Heart right ventricle (tissue), 16 donors: ENCODE data around the gene CABCOCO1. TPM values are rescaled to one million over a fixed set of nuclear protein-coding genes. Genes with fewer than 3 reads are reported as not detected.

Source experiments
- ATAC-seq, 8 donors: fragments of 200-7000 bp; cut with Tn5 transposase; one replicate each; pipeline ENCODE4 v1.9.1; 2020; ENCODE audit warnings: mild to moderate bottlenecking in 8 of 8, moderate library complexity in 8 of 8, moderate number of reproducible peaks in 1 of 8
- DNase-seq, 2 donors: peaks; one replicate each; pipeline ENCODE4 v3.0.0-alpha.2; 2020
- H3K27ac ChIP-seq, 10 donors: fragments of 200-600 bp; sonication (generic) in 2 of 10; one replicate each; pipeline versions ENCODE4 v1.5.0 to v1.8.0; 2020 to 2022; ENCODE audit warnings: mild to moderate bottlenecking in 3 of 10
- H3K27me3 ChIP-seq, 7 donors: fragments of 200-600 bp; one replicate each; pipeline ENCODE4 v1.8.0; 2021 to 2022; ENCODE audit warnings: mild to moderate bottlenecking in 2 of 7
- H3K36me3 ChIP-seq, 9 donors: fragments of 200-600 bp; sonication (generic) in 1 of 9; one replicate each; pipeline versions ENCODE4 v1.5.0 to v1.8.0; 2020 to 2022; ENCODE audit warnings: mild to moderate bottlenecking in 2 of 9
- H3K4me1 ChIP-seq, 9 donors: fragments of 200-600 bp; sonication (generic) in 1 of 9; one replicate each; pipeline versions ENCODE4 v1.5.0 to v1.8.0; 2020 to 2022; ENCODE audit warnings: mild to moderate bottlenecking in 4 of 9
- H3K4me3 ChIP-seq, 10 donors: fragments of 200-600 bp; sonication (generic) in 2 of 10; one replicate each; pipeline versions ENCODE4 v1.5.0 to v1.8.0; 2020 to 2022; ENCODE audit warnings: mild to moderate bottlenecking in 7 of 10, moderate library complexity in 2 of 10
- H3K9me3 ChIP-seq, 11 donors: fragments of 200-600 bp in 10 of 11; sonication (generic) in 2 of 11; one replicate each; pipeline versions ENCODE4 v1.5.0 to v1.8.0; 2013 to 2022; ENCODE audit warnings: mild to moderate bottlenecking in 2 of 11, control low read depth in 1 of 11, moderate library complexity in 1 of 11
- CTCF ChIP-seq, 9 donors: fragments of 200-600 bp; sonication (generic) in 2 of 9; IDR thresholded peaks; one replicate each; pipeline versions ENCODE4 v1.5.0 to v1.8.0; 2021 to 2022; ENCODE audit warnings: antibody characterized with exemption in 9 of 9, mild to moderate bottlenecking in 5 of 9, moderate library complexity in 1 of 9
- WGBS, 2 donors: extraction: QIAGEN DNeasy Blood & Tissue Kit; methylation state at CpG; one replicate each; pipeline ENCODE4 v1.1.7; 2013; ENCODE audit warnings: inconsistent platforms in 1 of 2; 5-methylcytosine and 5-hydroxymethylcytosine counted together
- intact Hi-C, 10 donors: fragments of 100-400 bp; cut with DNase I; formaldehyde crosslinking; loops; one replicate each; pipeline versions ENCODE4 v1.11.1 to v1.14.2; 2022
- polyA plus RNA-seq, 2 donors: library from polyadenylated mRNA; stranded (reverse); fragments of 200-250 nt; gene quantifications; one replicate each; pipeline ENCODE4 v1.2.3, GENCODE V29; 2013
- total RNA-seq, 10 donors: library from RNA; stranded (reverse); fragmentation: NEBNext Ultra II Directional in 3 of 10; extraction: Animal tissue kit (Norgen Biotek cat#: 25700) in 3 of 10; gene quantifications; one replicate each; pipeline versions ENCODE4 v1.2.1 to v1.2.4, GENCODE V29; 2021 to 2023
- donor health status: Arrhythmogenic right ventricular cardiomyopathy.
- donor health status: ischemic (EF 13 %, LVEDD 7.1; RV severe dilation, severe dysfunction).
- donor health status: healthy with polysubstance abuse.
- donor health status: DM: no; HTN: yes; CAD: no.
- donor health status: DM: no; HTN: no; CAD: no.
- donor health status: ischemic (EF 25% LVEDD 6.9; RV normal size, moderate dysfunction).
- donor health status: ischemic (EF 25% LVEDD 5.7; RV mildly dilated, moderate dysfunction).
- donor health status: healthy.
- donor health status: DM: yes; HTN: yes; CAD: no.
- donor health status: Ischemic cardiomyopathy.
- donor health status: ischemic (EF 35%, LVEDD 5.7; RV mildly dilated, moderate dysfunction).
- donor health status: nonischemic (EF 11% LVEDD 7.7; RV severe dilation, severe dysfunction).
- donor health status: DM: yes; HTN: yes; CAD: no.
- donor health status: PGD.
- donor health status: ischemic (EF 29% LVEDD 5.4; RV normal size, mild dysfunction).
- donor health status: nonischemic (EF 23%, LVEDD 6.1; RV moderate dilation, normal function).

The CABCOCO1 gene
- total and polyA plus RNA-seq, 12 donors, result 0.03 to 0.15 TPM; not detected in 10

GRCh38 chr10:61804414-61804813, 141.7 kb downstream of the CABCOCO1 start:
- Histone ChIP-seq H3K36me3 (no peaks in the 10 kb centered on the region), H3K27me3 (no peaks in the 10 kb centered on the region), H3K4me1 (no peaks in the 10 kb centered on the region), H3K9me3 (no peaks in the 10 kb centered on the region), H3K27ac (no peak overlapping the region), H3K4me3 (no peak overlapping the region)
- intact Hi-C loops, result no loop called here
- no peak for DNase-seq
- 38 to 44% methylated on average over 1 of the region's 1 CpG for WGBS, 2 donors
- ATAC-seq, result no peak
- TF ChIP-seq CTCF (IDR thresholded peaks at IDR 0.05), result no peak

GRCh38 chr10:61805091-61805490, 142.4 kb downstream of the CABCOCO1 start:
- H3K27ac ChIP-seq, result no peak overlapping the region
- DNase-seq, result no peak
- no peaks in the 10 kb centered on the region for H3K9me3 ChIP-seq
- TF ChIP-seq CTCF (IDR thresholded peaks at IDR 0.05), result no peak
- WGBS, 2 donors, result 92 to 96% methylated on average over 3 of the region's 3 CpGs
- intact Hi-C loops, result no loop called here
- no peaks in the 10 kb centered on the region for H3K36me3 ChIP-seq
- H3K27me3 ChIP-seq, result no peaks in the 10 kb centered on the region
- no peak for ATAC-seq
- H3K4me1 ChIP-seq, result no peaks in the 10 kb centered on the region
- H3K4me3 ChIP-seq, result no peak overlapping the region

GRCh38 chr10:61810263-61810662, 147.5 kb downstream of the CABCOCO1 start:
- 89 to 95% methylated on average over 2 of the region's 2 CpGs for WGBS, 2 donors
- no peak overlapping the region for H3K4me3 ChIP-seq
- H3K36me3 ChIP-seq, result no peaks in the 10 kb centered on the region
- no peaks in the 10 kb centered on the region for H3K27me3 ChIP-seq
- DNase-seq (no peak), ATAC-seq (no peak)
- H3K27ac ChIP-seq, result no peak overlapping the region
- no peak for TF ChIP-seq CTCF (IDR thresholded peaks at IDR 0.05)
- no peaks in the 10 kb centered on the region for H3K9me3 ChIP-seq
- intact Hi-C loops, result no loop called here
- H3K4me1 ChIP-seq, result no peaks in the 10 kb centered on the region

- intact Hi-C loops, result no loop called here
- Histone ChIP-seq H3K9me3 (no peaks in the 10 kb centered on the region), H3K27me3 (no peaks in the 10 kb centered on the region), H3K4me3 (no peak overlapping the region), H3K27ac (no peak overlapping the region), H3K4me1 (no peaks in the 10 kb centered on the region), H3K36me3 (no peaks in the 10 kb centered on the region)
- 93 to 99% methylated on average over 5 of the region's 5 CpGs for WGBS, 2 donors
- ATAC-seq, result no peak
- TF ChIP-seq CTCF (IDR thresholded peaks at IDR 0.05), result no peak
- DNase-seq, result no peak
These were observed 149.5 kb downstream of the CABCOCO1 start for GRCh38 chr10:61812052-61812721.
